Activated CD4-positive, alpha-beta T cell treated with anti-CD3 and anti-CD28 coated beads, Interleukin-2, amount 10 ng/mL, durations not matched to agents 7 days and 5 days (primary cell): ENCODE measurements around the gene SHMT2. TPM values are rescaled to one million over a fixed set of nuclear protein-coding genes. Genes with fewer than 3 reads are reported as not detected.

Source experiments
- CTCF ChIA-PET: fragments of 350-600 bp; sonication (Branson Sonifier 250); formaldehyde crosslinking; loops from one replicate; lab custom pipeline; 2021; ENCODE audit warnings: antibody characterized with exemption; lab: Charles Lee
- POLR2A ChIA-PET: fragments of 350-600 bp; sonication (Branson Sonifier 250); formaldehyde crosslinking; loops from one replicate; lab custom pipeline; 2021; ENCODE audit warnings: antibody characterized with exemption; lab: Charles Lee
- DNase-seq: peaks from one replicate; pipeline ENCODE4 v3.0.0-alpha.2; 2020
- H3K27ac Mint-ChIP-seq: one replicate; pipeline ENCODE4 v1.8.0; 2021; ENCODE audit warnings: mild to moderate bottlenecking, moderate library complexity, mixed read lengths
- H3K27me3 Mint-ChIP-seq: one replicate; pipeline ENCODE4 v1.8.0; 2021; ENCODE audit warnings: mixed read lengths
- H3K36me3 Mint-ChIP-seq: one replicate; pipeline ENCODE4 v1.8.0; 2021; ENCODE audit warnings: low read depth, mixed read lengths
- H3K4me1 Mint-ChIP-seq: one replicate; pipeline ENCODE4 v1.8.0; 2021; ENCODE audit warnings: mixed read lengths
- H3K4me3 Mint-ChIP-seq: one replicate; pipeline ENCODE4 v1.8.0; 2021; ENCODE audit warnings: mild to moderate bottlenecking, moderate library complexity, mixed read lengths
- H3K9me3 Mint-ChIP-seq: one replicate; pipeline ENCODE4 v1.8.0; 2021; ENCODE audit warnings: mixed read lengths
- total RNA-seq, 2 experiments: library from RNA; stranded (reverse); gene quantifications; one replicate each; pipeline ENCODE4 v1.2.3, GENCODE V29; 2021

The SHMT2 gene
- total RNA-seq, 2 experiments from 2014 or later: 137 to 141 TPM

DNA sequence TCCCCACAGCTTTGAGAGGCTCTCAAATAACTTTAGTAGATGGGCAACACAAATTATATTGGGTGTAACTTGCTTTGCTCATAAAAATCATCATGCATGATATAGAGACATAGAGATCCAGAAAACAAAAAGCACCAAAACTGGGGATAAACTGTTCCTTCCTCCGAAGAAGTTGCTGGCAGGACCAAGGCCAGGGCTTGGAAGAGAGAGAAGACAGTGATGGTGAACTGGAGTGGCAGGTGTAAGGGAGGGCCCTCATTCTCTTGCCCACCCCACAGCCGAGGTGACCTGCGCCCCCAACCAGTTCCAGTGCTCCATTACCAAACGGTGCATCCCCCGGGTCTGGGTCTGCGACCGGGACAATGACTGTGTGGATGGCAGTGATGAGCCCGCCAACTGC is 28.3 kb upstream of the SHMT2 start:
- no peak for DNase-seq
- H3K27me3 Mint-ChIP-seq: no peaks in the 10 kb centered on the region
- CTCF ChIA-PET: no interaction called here
- no peaks in the 10 kb centered on the region for H3K36me3 Mint-ChIP-seq
- POLR2A ChIA-PET: no interaction called here
- no peak overlapping the region for H3K27ac Mint-ChIP-seq
- no peaks in the 10 kb centered on the region for H3K4me1 Mint-ChIP-seq
- no peak overlapping the region for H3K4me3 Mint-ChIP-seq
- H3K9me3 Mint-ChIP-seq: no peaks in the 10 kb centered on the region

DNA sequence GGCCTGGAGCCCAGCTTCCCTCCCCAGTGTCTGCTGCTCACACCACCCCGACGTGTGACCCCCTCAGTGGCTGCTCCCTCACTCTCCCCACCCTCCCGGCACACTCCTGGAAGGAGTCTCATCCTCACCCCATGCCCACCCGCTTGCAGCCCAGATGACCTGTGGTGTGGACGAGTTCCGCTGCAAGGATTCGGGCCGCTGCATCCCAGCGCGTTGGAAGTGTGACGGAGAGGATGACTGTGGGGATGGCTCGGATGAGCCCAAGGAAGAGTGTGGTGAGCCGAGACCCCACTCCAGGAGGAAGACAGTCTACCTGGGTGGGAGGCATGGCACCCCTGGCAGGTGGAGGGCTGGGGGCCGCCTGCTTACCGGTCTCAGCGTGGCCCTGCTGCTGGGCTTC is 27.9 kb upstream of the SHMT2 start:
- H3K9me3 Mint-ChIP-seq: no peaks in the 10 kb centered on the region
- H3K4me1 Mint-ChIP-seq: no peaks in the 10 kb centered on the region
- H3K27me3 Mint-ChIP-seq: no peaks in the 10 kb centered on the region
- DNase-seq: no peak
- POLR2A ChIA-PET: no interaction called here
- CTCF ChIA-PET: no interaction called here
- H3K4me3 Mint-ChIP-seq: no peak overlapping the region
- no peak overlapping the region for H3K27ac Mint-ChIP-seq
- H3K36me3 Mint-ChIP-seq: no peaks in the 10 kb centered on the region

DNA sequence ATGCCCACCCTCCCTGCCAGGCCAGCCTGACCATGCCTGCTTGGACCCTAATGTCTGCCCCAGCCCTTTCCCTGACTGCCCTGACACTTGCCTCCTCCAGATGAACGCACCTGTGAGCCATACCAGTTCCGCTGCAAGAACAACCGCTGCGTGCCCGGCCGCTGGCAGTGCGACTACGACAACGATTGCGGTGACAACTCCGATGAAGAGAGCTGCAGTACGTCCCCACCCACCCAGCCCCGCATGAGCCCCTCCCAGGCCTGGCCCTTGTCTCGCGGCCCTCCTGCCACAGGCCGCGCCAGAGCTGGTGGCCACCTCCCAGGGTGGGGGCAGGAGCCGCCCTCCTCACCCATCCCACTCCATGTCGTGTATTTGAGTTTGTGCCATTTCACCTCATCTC is 27.2 kb upstream of the SHMT2 start:
- Mint-ChIP-seq H3K9me3 (no peaks in the 10 kb centered on the region), H3K27me3 (no peaks in the 10 kb centered on the region), H3K4me1 (no peaks in the 10 kb centered on the region), H3K4me3 (no peak overlapping the region), H3K36me3 (no peaks in the 10 kb centered on the region), H3K27ac (no peak overlapping the region)
- POLR2A ChIA-PET: no interaction called here
- CTCF ChIA-PET: no interaction called here
- DNase-seq: no peak

DNA sequence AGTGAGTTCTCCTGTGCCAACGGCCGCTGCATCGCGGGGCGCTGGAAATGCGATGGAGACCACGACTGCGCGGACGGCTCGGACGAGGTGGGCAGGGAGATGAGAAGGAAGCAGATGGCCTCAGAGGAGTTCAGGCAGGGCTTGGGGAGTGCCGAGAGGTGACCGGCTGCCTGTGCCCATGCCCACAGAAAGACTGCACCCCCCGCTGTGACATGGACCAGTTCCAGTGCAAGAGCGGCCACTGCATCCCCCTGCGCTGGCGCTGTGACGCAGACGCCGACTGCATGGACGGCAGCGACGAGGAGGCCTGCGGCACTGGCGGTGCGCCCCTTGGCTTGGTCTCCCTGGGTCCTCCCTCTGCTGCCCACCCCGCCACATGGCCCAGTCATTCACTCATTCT is 26.3 kb upstream of the SHMT2 start:
- DNase-seq: no peak
- ChIA-PET CTCF (no interaction called here), POLR2A (no interaction called here)
- no peaks in the 10 kb centered on the region for H3K27me3 Mint-ChIP-seq
- H3K9me3 Mint-ChIP-seq: no peaks in the 10 kb centered on the region
- no peaks in the 10 kb centered on the region for H3K36me3 Mint-ChIP-seq
- H3K4me3 Mint-ChIP-seq: no peak overlapping the region
- H3K4me1 Mint-ChIP-seq: no peaks in the 10 kb centered on the region
- no peak overlapping the region for H3K27ac Mint-ChIP-seq

DNA sequence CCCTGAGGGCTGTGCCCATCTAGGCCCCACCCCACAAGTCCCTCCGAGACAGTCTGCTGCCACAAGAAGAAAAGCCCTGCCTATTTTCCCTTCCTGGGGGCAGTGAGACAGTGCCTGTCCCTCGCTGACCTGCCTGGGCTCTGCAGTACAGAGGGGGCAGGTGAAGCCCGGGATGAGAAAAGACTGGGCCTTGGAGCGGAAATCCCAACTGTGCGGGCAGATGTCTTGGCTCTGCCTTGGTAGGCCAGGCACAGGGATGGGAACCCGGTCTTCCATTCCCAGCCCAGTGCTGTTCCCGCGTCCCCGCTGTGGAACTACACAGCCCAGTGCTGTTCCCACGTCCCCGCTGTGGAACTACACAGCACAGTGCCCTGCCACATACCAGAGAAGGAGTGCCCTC is 25.7 kb upstream of the SHMT2 start:
- no peak for DNase-seq
- Mint-ChIP-seq H3K36me3 (no peaks in the 10 kb centered on the region), H3K4me1 (no peaks in the 10 kb centered on the region), H3K27ac (no peak overlapping the region), H3K9me3 (no peaks in the 10 kb centered on the region), H3K4me3 (no peak overlapping the region), H3K27me3 (no peaks in the 10 kb centered on the region)
- ChIA-PET CTCF (no interaction called here), POLR2A (no interaction called here)

DNA sequence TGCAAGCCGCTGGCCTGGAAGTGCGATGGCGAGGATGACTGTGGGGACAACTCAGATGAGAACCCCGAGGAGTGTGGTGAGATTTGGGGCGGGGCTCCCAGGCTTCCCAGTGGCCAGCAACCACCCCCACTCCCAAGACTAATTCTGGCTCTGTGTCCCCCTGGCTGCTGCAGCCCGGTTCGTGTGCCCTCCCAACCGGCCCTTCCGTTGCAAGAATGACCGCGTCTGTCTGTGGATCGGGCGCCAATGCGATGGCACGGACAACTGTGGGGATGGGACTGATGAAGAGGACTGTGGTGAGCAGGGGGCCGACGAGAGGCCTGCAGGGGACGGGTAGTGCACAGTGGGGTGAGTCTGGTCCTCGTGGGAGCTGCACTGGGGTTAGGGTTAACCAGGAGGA is 25.1 kb upstream of the SHMT2 start:
- H3K9me3 Mint-ChIP-seq: no peaks in the 10 kb centered on the region
- CTCF ChIA-PET: no interaction called here

DNA sequence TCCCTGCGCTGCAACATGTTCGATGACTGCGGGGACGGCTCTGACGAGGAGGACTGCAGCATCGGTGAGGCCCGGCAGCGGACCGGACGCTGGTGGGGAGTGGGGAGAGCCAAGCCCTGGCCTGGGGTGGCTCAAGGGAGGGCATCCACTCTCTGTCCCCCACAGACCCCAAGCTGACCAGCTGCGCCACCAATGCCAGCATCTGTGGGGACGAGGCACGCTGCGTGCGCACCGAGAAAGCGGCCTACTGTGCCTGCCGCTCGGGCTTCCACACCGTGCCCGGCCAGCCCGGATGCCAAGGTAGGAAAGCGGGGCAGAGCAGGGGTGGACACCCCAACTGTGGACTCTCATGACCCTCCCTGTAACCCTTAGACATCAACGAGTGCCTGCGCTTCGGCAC is 24.3 kb upstream of the SHMT2 start:
- CTCF ChIA-PET: no interaction called here
- Mint-ChIP-seq H3K4me1 (no peaks in the 10 kb centered on the region), H3K9me3 (no peaks in the 10 kb centered on the region), H3K4me3 (no peak overlapping the region), H3K36me3 (no peaks in the 10 kb centered on the region), H3K27ac (no peak overlapping the region), H3K27me3 (no peaks in the 10 kb centered on the region)
- POLR2A ChIA-PET: no interaction called here
- no peak for DNase-seq

More for the DNA sequence above, 25.1 kb upstream of the SHMT2 start:
- H3K27ac Mint-ChIP-seq: no peak overlapping the region
- DNase-seq: no peak
- no peak overlapping the region for H3K4me3 Mint-ChIP-seq
- H3K4me1 Mint-ChIP-seq: no peaks in the 10 kb centered on the region
- H3K36me3 Mint-ChIP-seq: no peaks in the 10 kb centered on the region
- H3K27me3 Mint-ChIP-seq: no peaks in the 10 kb centered on the region
- POLR2A ChIA-PET: no interaction called here

DNA sequence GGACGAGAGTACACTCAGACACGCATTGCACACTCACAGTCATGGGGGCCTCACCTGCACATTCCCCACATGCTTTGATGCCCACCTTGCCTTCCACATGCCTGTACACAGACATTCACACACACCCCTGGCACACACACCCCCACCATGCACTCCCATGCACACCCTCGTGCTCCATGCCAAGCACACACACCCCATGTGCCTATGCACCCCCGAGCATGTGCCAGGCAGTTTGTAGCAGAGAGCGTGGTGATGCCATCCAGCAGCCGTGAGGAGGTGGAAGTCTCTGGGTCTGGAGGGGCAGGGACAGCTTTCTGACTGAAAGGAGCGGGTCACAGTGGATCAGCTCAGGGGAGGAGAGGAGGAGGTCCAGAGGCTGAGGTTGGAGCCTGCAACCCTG is 23.6 kb upstream of the SHMT2 start:
- Mint-ChIP-seq H3K4me1 (no peaks in the 10 kb centered on the region), H3K27ac (no peak overlapping the region), H3K9me3 (no peaks in the 10 kb centered on the region), H3K27me3 (no peaks in the 10 kb centered on the region), H3K36me3 (no peaks in the 10 kb centered on the region), H3K4me3 (no peak overlapping the region)
- no peak for DNase-seq
- POLR2A ChIA-PET: no interaction called here
- CTCF ChIA-PET: interaction anchor here (1.1 kb wide), 1 partner anchor 19 kb away, joined by 3 read pairs; no protein-coding TSS in a partner anchor

DNA sequence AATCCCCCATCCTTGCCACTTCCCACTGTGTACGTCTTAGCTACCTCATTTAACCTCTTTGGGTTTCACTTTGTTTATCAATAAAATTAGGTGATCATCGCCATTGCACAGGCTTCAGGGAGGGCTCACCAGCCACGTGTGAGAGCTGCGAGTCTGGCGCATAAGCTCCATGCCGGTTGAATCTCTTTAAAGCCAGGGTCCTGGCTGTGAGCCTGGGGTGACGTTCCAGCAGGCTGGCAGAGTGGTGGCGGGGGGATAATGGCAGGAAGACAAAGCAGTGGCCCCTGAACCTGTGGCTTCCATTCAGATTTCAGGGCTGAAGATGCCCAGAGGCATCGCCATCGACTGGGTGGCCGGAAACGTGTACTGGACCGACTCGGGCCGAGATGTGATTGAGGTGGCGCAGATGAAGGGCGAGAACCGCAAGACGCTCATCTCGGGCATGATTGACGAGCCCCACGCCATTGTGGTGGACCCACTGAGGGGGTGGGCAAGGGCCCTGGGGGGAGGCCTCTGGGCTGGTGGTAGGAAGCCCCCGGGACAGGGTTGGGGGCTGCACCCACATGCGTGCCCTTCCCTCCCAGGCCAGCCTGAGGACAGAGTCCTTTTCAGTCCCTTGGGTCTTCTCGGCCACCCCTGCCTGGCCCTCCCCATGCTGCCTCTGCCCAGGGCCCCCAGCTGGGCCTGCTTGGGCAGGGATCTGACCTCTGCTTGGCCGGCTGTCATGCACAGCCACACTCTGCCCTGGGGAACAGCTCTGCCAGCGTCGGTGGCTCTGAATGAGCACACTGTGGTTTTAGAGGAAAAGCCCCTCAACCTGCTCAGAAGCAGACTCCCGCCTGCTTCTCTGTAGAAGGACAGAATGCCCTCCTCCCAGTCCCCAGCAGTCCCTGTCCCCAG is 21.5 kb upstream of the SHMT2 start:
- Mint-ChIP-seq H3K27ac (no peak overlapping the region), H3K9me3 (no peaks in the 10 kb centered on the region), H3K4me1 (peaks cover 1% of the 10 kb centered on the region), H3K27me3 (no peaks in the 10 kb centered on the region), H3K36me3 (no peaks in the 10 kb centered on the region), H3K4me3 (no peak overlapping the region)
- ChIA-PET CTCF (interaction anchor here (0.6 to 1.9 kb wide), 4 partner anchors 32 to 1281 kb away, joined by 3 to 8 read pairs (median 4); no protein-coding TSS in a partner anchor), POLR2A (no interaction called here)
- no peak for DNase-seq

DNA sequence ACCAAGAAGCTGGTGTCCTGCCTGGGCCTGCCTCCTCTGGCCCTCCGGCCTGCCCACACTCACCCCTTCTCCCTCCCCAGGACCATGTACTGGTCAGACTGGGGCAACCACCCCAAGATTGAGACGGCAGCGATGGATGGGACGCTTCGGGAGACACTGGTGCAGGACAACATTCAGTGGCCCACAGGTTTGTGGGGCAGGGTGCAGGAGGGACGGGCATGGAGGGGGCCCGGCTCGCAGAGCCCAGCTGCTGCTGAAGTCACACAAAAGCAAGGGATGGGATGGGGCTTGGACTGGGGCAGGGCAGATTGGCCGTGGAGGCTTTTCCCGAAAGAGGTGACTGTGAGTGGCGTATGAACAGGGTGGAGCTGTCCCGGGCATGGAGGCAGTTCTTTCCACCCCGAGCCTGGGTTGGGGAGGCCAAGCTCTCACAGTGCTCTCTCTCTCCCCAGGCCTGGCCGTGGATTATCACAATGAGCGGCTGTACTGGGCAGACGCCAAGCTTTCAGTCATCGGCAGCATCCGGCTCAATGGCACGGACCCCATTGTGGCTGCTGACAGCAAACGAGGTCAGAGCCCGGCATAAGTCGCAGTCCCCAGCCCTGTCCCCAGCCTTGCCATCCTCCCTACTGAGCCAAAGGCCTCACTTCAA is 20.8 kb upstream of the SHMT2 start:
- no peaks in the 10 kb centered on the region for H3K9me3 Mint-ChIP-seq
- no peak for DNase-seq
- H3K27ac Mint-ChIP-seq: no peak overlapping the region
- no peak overlapping the region for H3K4me3 Mint-ChIP-seq
- peaks cover 7% of the 10 kb centered on the region for H3K4me1 Mint-ChIP-seq
- H3K36me3 Mint-ChIP-seq: no peaks in the 10 kb centered on the region
- CTCF ChIA-PET: interaction anchor here (1.2 to 1.9 kb wide), 2 partner anchors 31 to 34 kb away, joined by 4 to 8 read pairs; no protein-coding TSS in a partner anchor
- POLR2A ChIA-PET: no interaction called here
- H3K27me3 Mint-ChIP-seq: peaks cover 5% of the 10 kb centered on the region

DNA sequence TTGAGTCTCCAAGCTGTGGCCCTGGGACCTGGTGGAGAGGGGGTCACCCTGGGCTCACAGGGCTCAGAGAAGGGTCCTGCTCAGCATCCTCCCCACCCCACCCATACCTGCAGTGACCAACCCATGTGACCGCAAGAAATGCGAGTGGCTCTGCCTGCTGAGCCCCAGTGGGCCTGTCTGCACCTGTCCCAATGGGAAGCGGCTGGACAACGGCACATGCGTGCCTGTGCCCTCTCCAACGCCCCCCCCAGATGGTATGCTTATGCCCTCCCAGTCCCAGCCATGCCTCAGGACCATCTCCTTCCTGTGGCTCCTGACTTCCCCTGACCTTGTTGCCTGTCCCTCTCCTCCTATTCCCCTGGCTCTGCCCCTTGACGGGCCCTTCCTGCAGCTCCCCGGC is 19.6 kb upstream of the SHMT2 start:
- Mint-ChIP-seq H3K27me3 (peaks cover 17% of the 10 kb centered on the region), H3K4me1 (peaks cover 17% of the 10 kb centered on the region), H3K36me3 (no peaks in the 10 kb centered on the region), H3K9me3 (no peaks in the 10 kb centered on the region), H3K4me3 (no peak overlapping the region), H3K27ac (no peak overlapping the region)
- DNase-seq: no peak
- POLR2A ChIA-PET: no interaction called here
- CTCF ChIA-PET: interaction anchor here (0.6 kb wide), 1 partner anchor 27 kb away, joined by 3 read pairs; no protein-coding TSS in a partner anchor

DNA sequence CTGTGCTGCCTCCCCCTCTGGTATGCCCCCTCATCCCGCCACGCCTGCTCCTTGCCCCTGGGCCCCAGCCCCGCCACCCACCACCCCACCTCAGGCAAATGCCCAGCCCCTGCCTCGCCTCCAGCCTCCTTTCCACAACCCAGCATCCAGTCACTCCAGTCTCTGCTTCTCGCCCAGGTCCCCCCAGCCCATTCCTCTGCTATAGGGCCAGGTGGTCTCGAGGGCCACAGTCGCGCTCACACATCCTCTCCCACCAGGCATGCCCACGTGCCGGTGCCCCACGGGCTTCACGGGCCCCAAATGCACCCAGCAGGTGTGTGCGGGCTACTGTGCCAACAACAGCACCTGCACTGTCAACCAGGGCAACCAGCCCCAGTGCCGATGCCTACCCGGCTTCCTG is 19.1 kb upstream of the SHMT2 start:
- POLR2A ChIA-PET: no interaction called here
- H3K27me3 Mint-ChIP-seq: peaks cover 22% of the 10 kb centered on the region
- no peaks in the 10 kb centered on the region for H3K9me3 Mint-ChIP-seq
- H3K4me1 Mint-ChIP-seq: peaks cover 23% of the 10 kb centered on the region
- H3K4me3 Mint-ChIP-seq: no peak overlapping the region
- H3K36me3 Mint-ChIP-seq: no peaks in the 10 kb centered on the region
- no peak for DNase-seq
- CTCF ChIA-PET: interaction anchor here (0.6 to 5.9 kb wide), 2 partner anchors 24 to 30 kb away, joined by 3 to 142 read pairs; a partner anchor contains a TSS
- no peak overlapping the region for H3K27ac Mint-ChIP-seq
